A204.1 (cell line): ENCODE data around the gene TMPRSS11A.

Experiments
- FAIRE-seq: peaks from 2 replicates; lab custom pipeline; 2012; peaks lifted over from hg19 to GRCh38; lab: Jason Lieb, UNC

Gene TMPRSS11A

GRCh38 chr4:67911638-67912037, 51.7 kb downstream of the TMPRSS11A start:
- no peak for FAIRE-seq

DNA sequence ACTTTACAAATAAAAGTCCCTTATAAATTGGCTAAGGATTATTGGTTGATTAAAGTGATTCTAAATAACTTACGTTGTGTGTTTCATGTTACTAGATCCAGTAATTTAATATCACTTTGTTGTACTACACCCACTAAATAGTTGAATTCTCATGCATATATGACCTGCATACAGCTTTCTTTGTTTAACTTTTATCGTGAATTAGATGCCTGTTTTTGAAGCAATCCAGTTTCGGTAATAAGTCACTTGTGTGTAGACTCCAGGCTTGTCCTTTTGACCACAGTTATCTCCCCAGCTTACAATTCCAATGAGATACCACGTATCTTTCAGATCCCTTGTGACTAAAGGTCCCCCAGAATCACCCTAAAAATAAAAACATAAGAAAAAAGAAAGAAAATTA, 52.2 kb downstream of the TMPRSS11A start:
- FAIRE-seq = no peak

DNA sequence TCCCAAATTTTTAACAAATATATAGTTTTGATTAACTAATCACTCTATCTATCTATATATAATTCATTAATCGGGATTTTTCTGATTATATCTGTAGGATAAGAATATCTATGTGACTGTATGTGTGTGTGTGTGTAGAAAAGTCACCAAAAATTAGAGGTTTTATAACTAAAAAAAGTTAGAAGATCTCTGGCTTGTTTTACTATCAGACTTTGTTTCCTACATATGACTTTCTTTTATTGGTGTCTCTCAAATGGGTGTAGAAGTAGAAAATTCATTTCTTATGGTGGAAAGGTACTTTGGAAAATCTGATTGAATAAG, 52.7 kb downstream of the TMPRSS11A start:
- FAIRE-seq = no peak

DNA sequence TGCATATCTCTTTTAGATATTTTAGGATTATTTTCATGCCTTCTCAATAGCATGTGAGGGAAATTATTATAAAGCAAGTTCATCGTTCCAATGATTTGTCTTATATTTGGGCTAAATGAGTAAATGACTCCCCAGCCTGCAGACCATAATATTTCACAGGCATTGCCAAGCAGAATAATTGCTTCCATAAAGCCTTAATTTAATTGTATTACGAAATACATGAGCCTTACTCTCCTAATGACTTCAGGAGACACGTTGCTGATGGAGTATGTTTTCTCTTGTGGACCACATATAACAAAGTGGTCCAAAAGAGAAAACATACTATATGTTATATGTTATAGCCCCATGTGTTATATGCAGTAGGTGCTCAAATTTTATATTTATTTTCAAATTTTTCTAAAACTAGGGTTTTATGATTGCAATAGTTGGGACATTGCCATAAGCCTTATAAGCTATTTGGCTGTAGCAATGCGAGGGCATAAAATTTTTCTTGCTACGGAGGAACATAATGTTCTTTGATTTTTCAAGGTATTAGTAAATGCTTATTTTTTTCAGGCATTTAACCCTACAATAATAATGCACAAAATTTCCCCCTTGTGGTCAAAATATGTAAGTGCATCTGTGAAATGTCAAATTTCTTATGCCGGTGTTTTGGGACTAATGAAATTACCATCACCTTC, 53.2 kb downstream of the TMPRSS11A start:
- peak; percentile 94 for FAIRE-seq

- FAIRE-seq = no peak
These were observed 55.6 kb downstream of the TMPRSS11A start for GRCh38 chr4:67907650-67908049.

- FAIRE-seq = no peak
These were observed 64.2 kb downstream of the TMPRSS11A start for GRCh38 chr4:67899096-67899495.

DNA sequence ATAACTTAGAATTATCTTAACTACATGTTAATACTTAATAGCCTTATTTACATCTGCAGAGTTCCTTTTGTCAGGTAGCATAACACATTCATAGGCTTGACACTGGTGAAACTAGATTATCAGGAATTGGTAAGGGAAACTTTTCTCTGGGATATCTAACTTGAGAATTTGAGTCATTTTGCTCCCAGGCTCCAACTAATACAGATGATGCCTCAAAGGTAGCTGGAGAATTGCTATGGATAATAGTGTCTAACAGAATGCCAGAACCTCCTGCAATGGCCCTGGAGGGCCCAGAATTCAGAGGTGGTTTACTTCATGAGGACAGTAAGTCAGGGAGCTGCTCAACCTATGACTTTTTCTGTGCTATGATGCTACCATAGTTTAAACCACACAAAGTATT, 65.6 kb downstream of the TMPRSS11A start:
- no peak for FAIRE-seq

DNA sequence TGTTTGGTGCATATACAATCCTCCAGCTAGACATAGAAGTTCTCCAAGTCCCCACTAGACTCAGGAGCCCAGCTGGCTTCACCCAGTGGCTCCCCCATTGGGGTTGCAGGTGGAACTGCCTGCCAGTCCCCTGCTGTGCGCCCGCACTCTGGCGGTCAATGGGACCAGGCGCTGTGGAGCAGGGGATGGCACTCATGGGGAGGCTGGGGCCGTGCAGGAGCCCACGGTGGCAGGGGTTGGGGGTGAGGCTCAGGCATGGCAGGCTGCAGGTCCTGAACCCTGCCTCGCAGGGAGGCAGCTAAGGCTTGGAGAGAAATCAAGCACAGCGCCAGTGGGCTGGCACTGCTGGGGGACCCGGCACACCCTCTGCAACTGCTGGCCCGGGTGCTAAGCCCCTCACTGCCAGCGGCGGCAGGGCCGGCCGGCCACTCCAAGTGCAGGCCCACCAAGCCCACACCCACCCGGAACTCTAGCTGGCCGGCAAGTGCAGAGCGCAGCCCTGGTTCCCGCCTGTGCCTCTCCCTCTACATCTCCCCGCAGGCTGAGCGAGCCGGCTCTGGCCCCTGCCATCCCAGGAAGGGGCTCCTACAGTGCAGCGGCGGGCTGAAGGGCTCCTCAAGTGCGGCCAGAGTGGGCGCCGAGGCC, 66.8 kb downstream of the TMPRSS11A start:
- FAIRE-seq = no peak

DNA sequence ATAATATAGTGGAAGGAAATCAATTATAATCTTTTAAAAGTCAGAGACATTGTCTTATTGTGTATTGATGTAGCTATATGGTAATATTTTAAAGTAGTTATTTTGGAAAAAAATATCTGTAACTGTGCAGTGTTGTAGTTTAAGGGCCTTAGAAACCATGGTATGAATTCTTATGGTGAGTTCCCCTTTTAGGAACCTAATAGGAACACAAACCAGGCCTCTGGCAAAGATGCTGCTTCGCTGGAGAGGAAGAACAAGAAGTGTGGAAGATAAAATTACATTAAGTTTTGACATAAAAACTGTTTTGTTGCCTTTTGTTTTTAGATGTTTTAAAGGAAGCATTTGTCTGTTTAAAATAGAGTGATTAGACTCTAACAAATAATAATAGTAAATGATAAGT, 68.6 kb downstream of the TMPRSS11A start:
- no peak for FAIRE-seq

DNA sequence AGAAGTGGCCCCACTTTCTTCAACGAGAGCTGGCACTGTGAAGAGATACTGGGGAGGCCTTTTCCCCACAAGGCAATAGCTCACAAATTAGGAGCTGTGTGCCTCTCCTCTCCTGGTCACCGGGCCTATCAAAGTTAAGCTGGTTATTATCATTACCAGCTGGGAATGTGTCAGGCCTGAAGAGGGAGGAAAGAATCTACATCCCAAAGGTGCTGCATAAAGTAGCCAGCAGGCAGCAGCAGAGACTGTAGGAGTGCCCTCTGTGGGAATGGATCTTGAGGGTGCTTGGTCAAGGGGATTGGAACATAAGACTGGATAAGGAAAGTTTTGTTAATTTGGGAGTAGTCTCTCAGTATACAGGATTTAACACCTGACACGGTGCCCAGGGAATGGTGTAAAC, 70.4 kb downstream of the TMPRSS11A start:
- no peak for FAIRE-seq

DNA sequence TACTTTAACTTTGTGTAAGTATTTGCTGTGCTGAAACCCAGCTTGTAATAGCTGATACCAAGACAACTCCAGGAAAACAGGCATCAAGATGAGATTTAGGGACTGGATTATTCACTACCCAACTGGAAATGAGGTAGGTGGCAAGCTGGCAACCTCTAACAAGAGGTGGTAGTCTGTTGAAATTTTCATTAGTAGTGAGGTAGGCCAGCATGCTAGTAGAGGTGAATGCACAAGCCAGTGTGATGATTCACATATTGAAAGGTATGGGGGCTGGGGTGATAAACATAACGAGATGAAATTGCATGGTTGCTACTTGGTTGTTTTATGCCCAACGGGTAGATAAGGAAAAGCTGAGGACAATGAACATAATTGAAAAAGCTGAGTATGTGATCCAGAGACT, 71.0 kb downstream of the TMPRSS11A start:
- no peak for FAIRE-seq

DNA sequence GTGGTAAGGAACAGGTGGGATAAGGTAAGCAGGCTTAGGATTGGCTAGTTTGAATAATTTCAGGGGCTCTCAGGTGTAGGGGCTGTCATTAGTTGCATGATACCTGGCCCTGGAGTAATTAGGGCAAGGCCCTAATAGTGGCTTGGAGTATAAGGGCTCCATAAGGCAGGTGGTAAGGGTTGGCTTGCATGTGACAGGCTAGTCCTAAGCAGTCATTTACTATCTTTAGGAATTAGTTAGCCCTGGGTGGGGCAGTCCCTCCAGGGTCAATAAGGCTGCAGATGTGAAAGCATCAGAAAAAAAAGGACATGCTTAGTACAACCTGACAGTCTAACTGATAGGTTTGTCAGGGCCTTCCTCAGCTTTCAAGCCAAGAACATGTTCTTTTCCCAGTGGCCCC, 71.6 kb downstream of the TMPRSS11A start:
- FAIRE-seq = no peak

DNA sequence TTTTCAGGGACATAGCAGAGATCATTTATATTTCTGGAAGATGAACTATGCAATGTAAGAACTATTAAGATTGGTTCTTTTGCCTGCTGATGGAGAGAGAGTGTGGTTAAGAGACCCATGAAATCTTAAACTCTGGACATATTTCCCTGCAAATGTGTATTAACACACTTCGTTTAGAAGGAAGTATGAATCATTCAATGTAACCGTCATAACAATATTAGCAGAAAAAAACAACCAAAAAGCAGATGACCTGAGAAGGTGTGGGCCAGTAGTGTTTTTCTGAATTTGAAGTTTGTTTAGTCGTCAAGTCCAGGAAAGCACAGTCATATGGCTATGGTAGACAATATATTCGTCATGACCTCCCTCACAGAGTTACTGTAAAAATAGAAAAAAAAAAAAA, 77.0 kb downstream of the TMPRSS11A start:
- FAIRE-seq = no peak

DNA sequence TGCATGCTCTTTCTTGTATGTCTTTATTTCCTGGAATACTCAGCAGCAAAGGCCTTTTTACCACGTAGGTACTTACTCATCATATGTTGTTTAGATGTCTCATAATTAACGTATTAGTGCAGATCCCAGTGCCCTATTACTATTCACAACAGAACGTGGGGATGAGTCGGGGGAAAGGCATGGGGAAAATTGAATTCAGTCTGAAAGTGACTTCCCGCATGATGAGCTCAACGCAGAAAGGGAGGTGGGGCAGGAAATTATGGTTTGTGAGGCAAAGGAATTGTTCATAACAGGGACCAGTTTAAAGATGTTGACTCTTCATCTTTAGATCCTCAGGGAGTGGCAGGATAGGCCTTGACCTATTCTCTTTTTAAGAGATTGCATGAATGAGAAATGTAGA, 77.5 kb downstream of the TMPRSS11A start:
- no peak for FAIRE-seq

- FAIRE-seq = no peak
These were observed 78.6 kb downstream of the TMPRSS11A start for GRCh38 chr4:67884701-67885100.

DNA sequence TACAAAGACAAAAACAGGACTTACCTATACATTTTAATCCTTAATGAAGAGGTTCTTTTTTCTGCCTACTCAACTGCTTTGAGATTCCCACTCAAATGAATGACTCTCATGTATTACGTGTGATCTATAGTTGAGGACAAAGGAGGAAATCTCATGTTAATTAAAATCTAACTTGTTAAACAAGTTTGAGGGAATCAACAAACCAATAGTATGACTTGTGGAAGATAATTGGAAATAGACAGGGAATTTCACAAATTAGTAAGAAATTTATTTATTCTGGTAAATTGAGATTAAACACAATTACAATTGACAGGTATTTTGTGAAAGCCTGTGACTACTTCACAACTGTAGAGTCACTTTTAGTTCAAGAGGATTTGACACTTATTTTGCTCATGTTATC, 79.4 kb downstream of the TMPRSS11A start, which contains the start of gene TMPRSS11D:
TSS of gene TMPRSS11D (minus strand) at position 101 of the 400 bp plus-strand sequence. CDS start at position 32, 69 bp downstream.
- FAIRE-seq = no peak

- no peak for FAIRE-seq
These were observed 79.8 kb downstream of the TMPRSS11A start for GRCh38 chr4:67883458-67883857.

DNA sequence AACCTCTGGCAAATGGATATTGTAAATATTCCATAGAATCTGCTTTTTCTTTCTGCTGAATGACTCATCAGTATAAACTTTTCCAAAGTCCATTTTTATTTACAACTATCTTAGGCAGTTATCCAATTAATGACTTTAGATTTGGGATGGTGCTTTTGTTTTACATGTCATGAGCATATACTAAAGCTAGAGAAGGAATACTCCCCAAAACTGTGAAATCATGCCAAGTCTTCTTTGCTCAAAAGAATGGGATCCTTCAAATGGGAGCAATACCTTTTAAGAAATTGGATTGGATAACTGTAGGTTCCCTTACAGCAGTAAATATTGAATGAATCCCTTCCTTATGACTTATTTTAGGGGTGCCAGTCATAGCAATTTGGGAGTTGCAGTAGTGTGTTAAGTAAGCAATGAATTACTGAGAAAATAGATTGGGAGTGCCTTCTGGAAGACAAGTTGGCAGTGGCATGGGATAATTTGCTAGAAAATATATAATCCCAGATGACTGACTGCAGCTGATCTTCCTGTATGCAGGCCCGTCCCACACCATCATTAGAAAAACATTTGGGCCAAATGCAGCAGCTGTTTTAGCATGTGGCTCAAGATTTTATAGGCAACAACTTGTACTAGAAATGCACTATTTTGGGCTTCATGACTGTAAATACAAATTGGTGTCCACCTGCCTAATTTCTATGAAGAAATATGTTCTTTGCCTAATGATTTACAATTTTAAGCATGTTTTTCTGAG, 82.3 kb downstream of the TMPRSS11A start:
- FAIRE-seq = no peak

- FAIRE-seq = no peak
These were observed 83.8 kb downstream of the TMPRSS11A start for GRCh38 chr4:67879486-67879885.

GRCh38 chr4:67877086-67877485, 86.2 kb downstream of the TMPRSS11A start:
- FAIRE-seq = no peak

DNA sequence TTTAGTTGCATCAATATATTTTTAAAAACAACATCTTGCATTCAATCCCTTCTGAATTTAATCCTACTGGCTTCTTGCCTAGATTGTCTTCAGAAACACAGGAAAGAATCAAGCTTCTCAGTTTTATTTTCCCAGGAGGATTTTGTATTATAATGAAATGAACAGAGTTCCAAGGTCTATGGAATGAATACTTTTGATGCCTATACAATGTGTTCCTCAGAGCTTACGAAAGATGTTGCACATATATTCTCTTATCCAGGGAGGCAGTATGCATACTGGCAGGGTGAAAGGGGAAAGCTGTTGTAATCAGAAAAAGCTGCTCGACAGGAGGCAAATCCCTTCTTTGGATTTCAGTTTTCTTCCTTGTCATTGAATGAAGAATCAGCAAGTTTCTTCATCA, 88.3 kb downstream of the TMPRSS11A start:
- FAIRE-seq = no peak

- FAIRE-seq = no peak
These were observed 90.2 kb downstream of the TMPRSS11A start for GRCh38 chr4:67873116-67873515.

- peak; percentile 82 for FAIRE-seq
These were observed 91.4 kb downstream of the TMPRSS11A start for GRCh38 chr4:67871867-67872266.
